ENCODE data around the gene TRPV4. TPM values are rescaled to one million over a fixed set of nuclear protein-coding genes. Genes with fewer than 3 reads are reported as not detected.

Gene TRPV4
- total RNA-seq, 1 donor from 2014 or later, result 0.56 TPM

DNA sequence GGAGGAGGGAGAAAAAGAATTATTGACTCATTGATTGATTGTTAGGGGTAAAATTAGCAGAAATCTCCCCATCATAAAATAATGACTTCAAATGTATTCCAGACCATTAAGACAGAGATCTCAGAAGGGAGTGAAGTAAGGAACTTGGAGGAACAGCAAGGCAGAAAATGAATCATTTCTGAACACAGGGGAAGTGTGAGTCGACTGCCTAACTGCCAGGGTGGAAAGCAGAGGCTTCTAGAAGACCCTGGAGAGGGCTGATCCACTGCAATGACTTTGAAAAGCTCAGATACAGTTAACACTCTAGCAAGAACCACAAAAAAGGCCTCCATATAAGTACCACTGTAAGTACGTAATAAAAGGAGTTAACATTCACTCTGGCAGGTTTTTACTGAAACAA is 37.5 kb upstream of the TRPV4 start:
- no peak overlapping the region for H3K27ac ChIP-seq
- no peaks in the 10 kb centered on the region for H3K9me3 Mint-ChIP-seq
- peaks cover 8% of the 10 kb centered on the region for H3K4me1 ChIP-seq
- peaks cover 4% of the 10 kb centered on the region for H4K20me1 ChIP-seq (ENCODE audit: low read depth)
- H3K27ac Mint-ChIP-seq, result no peak overlapping the region
- no peak for TF ChIP-seq EZH2phosphoT487 (IDR thresholded peaks at IDR 0.05)
- TF ChIP-seq EZH2 (IDR thresholded peaks at IDR 0.05), result no peak
- TF ChIP-seq CTCF (IDR thresholded peaks at IDR 0.05), result no peak
- H3K9ac ChIP-seq, result no peak overlapping the region
- H3K4me3 ChIP-seq, result no peak overlapping the region
- no peaks in the 10 kb centered on the region for H3K36me3 ChIP-seq
- H3K36me3 Mint-ChIP-seq, result peaks cover 2% of the 10 kb centered on the region
- no peaks in the 10 kb centered on the region for H3K27me3 ChIP-seq
- H2AFZ ChIP-seq (replicated peaks), result no peak overlapping the region
- no peak for DNase-seq (ENCODE audit: low spot score)
- H3K79me2 ChIP-seq (ENCODE audit: low read depth), result no peaks in the 10 kb centered on the region
- H3K4me1 Mint-ChIP-seq, result peaks cover 12% of the 10 kb centered on the region
- peaks cover 5% of the 10 kb centered on the region for H3K27me3 Mint-ChIP-seq (ENCODE audit: insufficient read depth, low read depth)
- no peaks in the 10 kb centered on the region for H3K9me3 ChIP-seq (ENCODE audit: low read depth)
- H3K4me3 Mint-ChIP-seq, result no peak overlapping the region
- no peaks in the 10 kb centered on the region for H3F3A ChIP-seq (ENCODE audit: low read depth)
- no peak overlapping the region for H3K4me2 ChIP-seq

DNA sequence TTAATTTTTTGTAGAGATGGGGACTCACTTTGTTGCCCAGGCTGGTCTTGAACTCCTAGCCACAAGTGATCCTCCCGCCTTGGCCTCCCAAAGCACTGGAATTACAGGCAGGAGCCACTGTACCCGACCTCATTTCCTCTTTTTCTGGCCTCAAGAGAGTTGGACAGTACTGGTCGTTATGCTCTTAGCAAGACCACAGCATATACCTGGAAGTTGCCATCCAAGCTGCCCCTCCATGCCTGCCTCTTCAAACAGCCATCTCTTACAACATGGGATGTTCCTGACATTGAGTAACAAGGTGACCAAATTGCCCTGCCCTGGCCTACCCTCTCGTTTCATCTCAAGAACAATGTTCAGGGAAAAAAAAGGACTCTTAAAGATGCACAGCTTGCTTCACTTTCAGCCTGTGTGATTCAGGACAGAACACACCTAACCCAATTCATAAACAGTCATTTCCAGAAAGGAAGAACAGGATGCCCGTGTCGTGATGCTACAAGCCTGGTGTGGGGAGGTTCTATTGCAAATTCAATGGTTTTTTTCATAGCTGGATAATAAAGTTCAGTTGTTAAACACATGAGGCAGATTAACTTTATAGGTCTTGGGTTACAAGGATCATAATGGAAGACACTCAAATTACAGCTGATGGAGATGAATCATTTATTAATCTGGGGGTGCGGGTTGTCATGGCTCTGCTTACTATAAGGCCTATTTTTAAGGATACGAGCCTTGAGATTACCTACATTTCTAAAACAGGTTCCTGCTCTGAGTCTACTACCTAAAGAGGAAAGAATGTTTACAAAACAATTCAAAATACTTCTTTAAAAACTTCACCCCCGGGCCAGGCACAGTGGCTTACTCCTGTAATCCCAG is 35.2 kb upstream of the TRPV4 start:
- Histone ChIP-seq H3K4me1 (peaks cover 8% of the 10 kb centered on the region), H3F3A (ENCODE audit: low read depth) (no peaks in the 10 kb centered on the region), H3K36me3 (no peaks in the 10 kb centered on the region), H3K4me3 (no peak overlapping the region), H3K79me2 (ENCODE audit: low read depth) (no peaks in the 10 kb centered on the region), H3K9me3 (ENCODE audit: low read depth) (no peaks in the 10 kb centered on the region), H3K27ac (no peak overlapping the region), H3K27me3 (no peaks in the 10 kb centered on the region), H2AFZ (replicated peaks) (no peak overlapping the region), H3K4me2 (no peak overlapping the region), H3K9ac (no peak overlapping the region), H4K20me1 (ENCODE audit: low read depth) (peaks cover 10% of the 10 kb centered on the region)
- DNase-seq (ENCODE audit: low spot score), result no peak
- H3K27me3 Mint-ChIP-seq (ENCODE audit: insufficient read depth, low read depth), result peaks cover 2% of the 10 kb centered on the region
- H3K9me3 Mint-ChIP-seq, result no peaks in the 10 kb centered on the region
- no peak overlapping the region for H3K4me3 Mint-ChIP-seq
- TF ChIP-seq EZH2 (IDR thresholded peaks at IDR 0.05) (no peak), EZH2phosphoT487 (IDR thresholded peaks at IDR 0.05) (no peak), CTCF (IDR thresholded peaks at IDR 0.05) (no peak)
- peaks cover 21% of the 10 kb centered on the region for H3K4me1 Mint-ChIP-seq
- H3K27ac Mint-ChIP-seq, result no peak overlapping the region
- H3K36me3 Mint-ChIP-seq, result peaks cover 2% of the 10 kb centered on the region

DNA sequence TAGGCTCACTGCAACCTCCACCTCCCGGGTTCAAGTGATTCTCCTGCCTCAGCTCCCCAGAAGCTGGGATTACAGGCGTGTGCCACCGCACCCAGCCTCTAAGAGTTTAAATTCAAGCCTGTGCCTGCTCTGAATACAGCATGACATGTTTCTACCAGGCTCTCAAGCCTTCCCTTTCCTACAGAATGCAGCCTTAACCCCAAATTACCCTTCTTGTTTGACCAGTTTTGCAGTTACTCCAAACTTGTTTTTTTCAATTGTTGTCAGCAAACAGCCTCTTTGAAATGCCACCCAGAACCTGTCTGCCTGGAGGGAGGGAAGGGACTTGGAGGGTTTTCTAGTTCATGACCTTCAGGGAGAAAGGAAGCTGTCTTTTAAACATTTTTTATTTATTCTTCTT is 31.7 kb upstream of the TRPV4 start:
- H3K79me2 ChIP-seq (ENCODE audit: low read depth), result no peaks in the 10 kb centered on the region

More for the DNA sequence above, 31.7 kb upstream of the TRPV4 start:
- Histone ChIP-seq H3K9ac (no peak overlapping the region), H3K4me2 (no peak overlapping the region), H3K36me3 (no peaks in the 10 kb centered on the region), H3F3A (ENCODE audit: low read depth) (no peaks in the 10 kb centered on the region), H3K9me3 (ENCODE audit: low read depth) (no peaks in the 10 kb centered on the region), H4K20me1 (ENCODE audit: low read depth) (peaks cover 5% of the 10 kb centered on the region), H3K4me1 (no peaks in the 10 kb centered on the region), H3K27me3 (no peaks in the 10 kb centered on the region), H3K4me3 (no peak overlapping the region), H2AFZ (replicated peaks) (no peak overlapping the region), H3K27ac (no peak overlapping the region)
- Mint-ChIP-seq H3K27me3 (ENCODE audit: insufficient read depth, low read depth) (peaks cover 2% of the 10 kb centered on the region), H3K4me1 (peaks cover 23% of the 10 kb centered on the region), H3K9me3 (no peaks in the 10 kb centered on the region), H3K27ac (no peak overlapping the region), H3K36me3 (no peaks in the 10 kb centered on the region), H3K4me3 (no peak overlapping the region)
- TF ChIP-seq EZH2 (IDR thresholded peaks at IDR 0.05) (no peak), CTCF (IDR thresholded peaks at IDR 0.05) (no peak), EZH2phosphoT487 (IDR thresholded peaks at IDR 0.05) (no peak)
- DNase-seq (ENCODE audit: low spot score), result no peak

All from neural progenitor cell (in vitro differentiated cells).